NCI-H1105 treated with DMSO at 0.1 percent for 48 hours (cell line): ENCODE data around the gene PLS1.
"Not testable (repeated sequence)": the region's sequence is repeated elsewhere in the genome, so short reads cannot be mapped to it uniquely, and the experiment has no call there.

Source experiments
- DNase-seq: peaks from one replicate; lab custom pipeline; 2025; lab: John Stamatoyannopoulos, UW

Gene PLS1, protein sequence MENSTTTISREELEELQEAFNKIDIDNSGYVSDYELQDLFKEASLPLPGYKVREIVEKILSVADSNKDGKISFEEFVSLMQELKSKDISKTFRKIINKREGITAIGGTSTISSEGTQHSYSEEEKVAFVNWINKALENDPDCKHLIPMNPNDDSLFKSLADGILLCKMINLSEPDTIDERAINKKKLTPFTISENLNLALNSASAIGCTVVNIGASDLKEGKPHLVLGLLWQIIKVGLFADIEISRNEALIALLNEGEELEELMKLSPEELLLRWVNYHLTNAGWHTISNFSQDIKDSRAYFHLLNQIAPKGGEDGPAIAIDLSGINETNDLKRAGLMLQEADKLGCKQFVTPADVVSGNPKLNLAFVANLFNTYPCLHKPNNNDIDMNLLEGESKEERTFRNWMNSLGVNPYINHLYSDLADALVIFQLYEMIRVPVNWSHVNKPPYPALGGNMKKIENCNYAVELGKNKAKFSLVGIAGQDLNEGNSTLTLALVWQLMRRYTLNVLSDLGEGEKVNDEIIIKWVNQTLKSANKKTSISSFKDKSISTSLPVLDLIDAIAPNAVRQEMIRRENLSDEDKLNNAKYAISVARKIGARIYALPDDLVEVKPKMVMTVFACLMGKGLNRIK

DNA sequence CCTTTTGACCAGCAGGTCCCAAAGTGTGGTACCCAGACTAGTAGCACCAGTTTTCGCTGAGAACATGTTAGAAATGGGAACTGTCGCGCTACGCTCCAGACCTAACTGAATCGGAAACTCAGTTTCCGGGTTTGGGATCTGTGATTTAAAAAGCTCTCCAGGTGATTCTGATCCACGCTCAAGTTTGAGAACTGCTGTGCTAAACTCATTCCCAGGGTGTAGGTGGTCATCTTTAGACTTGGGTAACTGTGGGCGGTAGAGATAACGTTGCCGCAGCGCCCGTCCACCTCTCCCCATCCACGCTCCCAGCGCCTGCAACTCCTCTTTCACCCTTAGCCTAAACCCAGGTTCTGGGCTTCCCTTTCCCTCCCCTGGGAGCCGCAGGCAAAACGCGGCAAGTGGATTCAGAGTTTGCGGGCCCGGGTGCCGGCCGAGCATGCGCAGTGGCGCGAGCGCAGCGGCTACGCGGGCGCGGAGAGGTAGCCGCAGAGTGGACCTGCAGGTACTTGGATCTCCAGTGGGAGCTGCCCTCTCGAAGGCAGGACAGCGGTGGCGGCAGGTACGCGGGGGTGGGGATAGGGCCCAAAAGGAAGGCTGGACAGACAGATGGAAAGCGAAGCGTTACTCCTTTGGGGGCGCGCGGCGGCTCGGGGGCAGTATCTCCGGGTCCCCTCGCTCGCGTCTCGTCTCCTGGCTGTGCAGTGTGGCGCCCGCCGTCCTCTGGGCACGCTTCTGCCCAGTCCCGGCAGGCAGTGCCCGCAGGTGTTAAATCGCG lies at the start of gene PLS1:
Gene PLS1, plus strand, starts transcription at position 443 of the 775 bp plus-strand sequence. CDS start 67,845 bp downstream, outside the sequence.
- DNase-seq, result peak; percentile 97

DNA sequence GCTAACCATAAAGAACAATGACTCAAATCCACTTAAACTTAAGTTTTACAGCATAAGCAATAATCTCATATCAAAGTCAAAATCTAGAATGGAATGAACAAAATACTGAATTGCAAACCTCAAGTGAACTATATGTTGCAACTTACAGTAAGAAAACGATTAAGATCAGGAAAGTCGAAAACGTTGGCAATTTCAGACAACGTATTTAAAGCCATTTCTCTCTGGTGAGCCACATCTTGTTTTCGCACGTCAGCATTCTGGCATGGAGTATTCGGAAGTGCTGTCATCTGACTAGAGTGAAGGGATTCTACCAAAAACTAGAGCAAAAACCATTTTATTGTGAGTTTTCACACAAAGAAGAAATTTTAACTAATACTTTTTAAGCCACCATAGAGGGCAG lies 46.2 kb upstream of the PLS1 start:
- no peak for DNase-seq

DNA sequence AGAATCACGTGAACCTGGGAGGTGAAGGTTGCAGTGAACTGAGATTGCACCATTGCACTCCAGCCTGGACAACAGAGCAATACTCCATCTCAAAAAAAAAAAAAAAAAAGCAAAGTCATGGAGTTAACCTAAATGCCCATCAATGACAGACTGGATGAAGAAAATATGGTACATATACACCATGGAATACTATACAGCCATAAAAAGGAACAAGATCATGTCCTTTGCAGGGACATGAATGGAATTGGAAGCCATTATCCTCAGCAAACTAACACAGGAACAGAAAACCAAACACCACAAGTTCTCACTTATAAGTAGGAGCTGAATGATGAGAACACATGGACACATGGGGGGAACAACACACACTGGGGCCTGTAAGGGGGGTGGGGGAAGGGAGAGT lies 43.6 kb upstream of the PLS1 start:
- not testable (repeated sequence) for DNase-seq

DNA sequence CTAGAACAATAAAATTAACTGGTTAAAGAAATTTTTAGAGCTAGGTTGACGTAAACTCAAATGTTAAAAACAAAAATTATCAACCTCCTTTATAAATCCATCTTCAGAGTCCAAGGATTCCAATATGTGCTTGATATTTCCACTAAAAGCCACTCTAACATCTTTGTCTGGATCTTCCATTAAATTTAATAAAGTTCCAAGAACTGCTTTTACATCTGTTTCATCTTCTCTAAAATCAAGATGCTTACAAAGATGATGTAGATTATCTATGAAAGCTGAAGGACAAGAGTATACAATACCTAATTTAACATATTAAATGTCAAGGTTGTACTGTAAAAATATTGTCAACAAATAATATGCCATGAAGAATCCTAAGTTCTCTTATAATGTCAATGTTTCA lies 42.5 kb upstream of the PLS1 start:
- no peak for DNase-seq

DNA sequence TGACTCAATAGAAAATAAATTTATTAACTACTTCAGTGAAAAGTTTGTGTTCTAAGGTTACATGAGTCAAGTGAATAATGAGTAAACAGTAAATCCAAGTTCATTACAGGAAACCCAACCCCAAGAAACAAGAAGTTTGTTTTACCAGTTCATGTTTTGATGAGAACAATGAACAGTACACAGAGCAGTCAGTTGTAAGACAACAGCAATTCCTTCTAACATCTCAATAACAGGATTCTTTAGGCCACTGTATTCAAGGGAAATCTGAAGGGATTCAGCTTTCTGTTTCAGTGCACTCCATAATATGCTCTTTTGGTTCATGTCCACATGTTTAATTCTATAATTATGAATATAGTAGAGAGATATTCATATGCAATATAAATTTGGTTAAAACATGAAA lies 36.1 kb upstream of the PLS1 start:
- no peak for DNase-seq

DNA sequence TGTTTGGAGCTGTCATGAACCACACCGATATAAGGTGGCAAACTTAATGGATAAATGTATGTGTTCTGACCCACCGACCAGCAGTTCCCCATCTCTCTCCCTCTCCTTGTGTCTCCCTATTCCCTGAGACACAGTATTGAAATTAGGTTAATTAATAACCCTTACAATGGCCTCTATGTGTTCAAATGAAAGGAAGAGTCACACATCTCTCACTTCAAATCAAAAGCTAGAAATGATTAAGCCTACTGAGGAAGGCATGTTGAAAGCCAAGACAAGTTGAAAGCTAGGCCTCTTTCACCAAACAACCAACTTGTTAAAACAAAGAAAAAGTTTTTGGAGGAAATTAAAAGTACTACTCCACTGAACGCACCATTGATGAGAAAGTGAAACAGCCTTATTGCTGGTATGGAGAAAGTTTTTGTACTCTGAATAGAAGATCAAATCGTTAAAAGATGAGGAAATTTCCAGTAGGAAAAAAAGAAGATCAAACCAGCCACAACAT lies 32.6 kb upstream of the PLS1 start:
- no peak for DNase-seq

DNA sequence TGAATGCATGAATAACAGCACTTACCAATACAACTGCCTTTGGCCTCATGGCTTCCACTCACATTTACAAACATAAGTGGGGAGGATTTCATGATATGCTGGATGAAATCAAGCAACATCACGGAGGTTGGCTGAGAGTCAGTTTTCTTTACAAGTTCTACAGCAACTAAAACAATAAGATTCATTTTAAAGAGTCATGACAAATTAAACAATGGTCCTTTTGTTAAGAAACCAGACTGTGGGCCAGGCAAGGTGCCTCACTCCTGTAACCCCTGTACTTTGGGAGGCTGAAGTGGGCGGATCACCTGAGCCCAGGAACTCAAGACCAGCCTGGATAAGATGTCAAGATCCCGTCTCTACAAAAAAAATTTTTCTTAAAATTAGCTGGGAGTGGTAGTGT lies 30.1 kb upstream of the PLS1 start:
- DNase-seq, result no peak

DNA sequence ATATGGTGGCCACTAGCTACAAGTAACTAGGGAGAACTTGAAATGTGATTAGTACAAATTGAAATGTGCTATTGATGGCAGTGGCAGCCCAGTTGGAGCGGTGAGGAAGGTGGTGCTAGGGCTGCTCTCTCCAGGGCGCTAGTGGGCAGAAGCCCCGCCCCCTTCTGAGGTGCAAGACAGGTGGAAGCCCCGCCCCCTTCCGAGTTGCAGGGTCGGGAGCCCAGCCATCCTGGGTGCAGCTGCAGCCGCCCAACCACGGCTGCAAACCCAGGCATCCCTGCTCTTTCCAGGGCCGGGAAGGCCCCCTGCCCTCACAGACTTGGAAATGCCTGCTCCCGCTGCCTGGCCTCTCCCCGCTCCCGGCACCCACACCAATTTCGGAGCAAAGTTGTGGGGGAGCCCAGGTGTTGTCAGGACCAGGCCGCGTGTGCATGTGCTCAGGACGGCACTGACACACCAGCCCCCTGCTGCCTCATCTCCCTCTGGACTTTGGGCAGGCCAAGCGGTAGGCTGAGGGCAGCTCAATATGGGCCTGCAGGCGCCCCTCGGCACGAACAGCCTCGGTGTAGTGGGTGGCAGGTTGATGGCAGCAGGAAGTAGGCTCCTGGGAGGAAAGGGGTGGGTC lies 27.7 kb upstream of the PLS1 start:
- no peak for DNase-seq

DNA sequence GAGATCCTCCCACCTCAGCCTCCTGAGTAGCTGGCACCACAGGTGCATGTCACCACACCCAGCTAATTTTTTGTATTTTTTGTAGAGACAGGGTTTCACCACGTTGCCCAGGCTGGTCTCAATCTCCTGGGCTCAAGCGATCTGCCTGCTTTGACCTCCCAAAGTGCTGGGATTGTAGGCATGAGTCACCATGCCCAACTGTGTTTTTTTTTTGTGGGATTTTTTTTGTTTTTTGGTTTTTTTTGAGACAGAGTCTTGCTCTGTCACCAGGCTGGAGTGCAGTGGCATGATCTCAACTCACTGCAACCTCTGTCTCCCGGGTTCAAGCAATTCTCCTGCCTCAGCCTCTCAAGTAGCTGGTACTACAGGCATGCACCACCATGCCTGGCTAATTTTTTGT lies 26.8 kb upstream of the PLS1 start:
- not testable (repeated sequence) for DNase-seq

DNA sequence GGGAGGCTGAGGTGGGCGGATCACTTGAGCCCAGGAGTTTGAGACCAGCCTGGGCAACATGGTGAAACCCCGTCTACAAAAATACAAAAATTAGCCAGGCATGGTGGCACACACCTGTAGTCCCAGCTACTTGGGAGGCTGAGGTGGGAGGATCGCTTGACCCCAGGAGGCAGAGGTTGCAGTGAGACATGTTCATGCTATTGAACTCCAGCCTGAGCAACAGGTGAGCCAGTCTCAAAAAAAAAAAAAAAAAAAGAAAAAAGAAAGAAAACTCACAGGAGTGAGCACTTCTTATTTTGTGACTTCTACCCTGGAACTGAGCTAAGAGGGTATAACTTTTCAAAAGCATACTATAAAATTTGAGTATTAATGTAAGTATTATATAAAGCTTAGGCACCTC lies 22.0 kb upstream of the PLS1 start:
- DNase-seq, result not testable (repeated sequence)

DNA sequence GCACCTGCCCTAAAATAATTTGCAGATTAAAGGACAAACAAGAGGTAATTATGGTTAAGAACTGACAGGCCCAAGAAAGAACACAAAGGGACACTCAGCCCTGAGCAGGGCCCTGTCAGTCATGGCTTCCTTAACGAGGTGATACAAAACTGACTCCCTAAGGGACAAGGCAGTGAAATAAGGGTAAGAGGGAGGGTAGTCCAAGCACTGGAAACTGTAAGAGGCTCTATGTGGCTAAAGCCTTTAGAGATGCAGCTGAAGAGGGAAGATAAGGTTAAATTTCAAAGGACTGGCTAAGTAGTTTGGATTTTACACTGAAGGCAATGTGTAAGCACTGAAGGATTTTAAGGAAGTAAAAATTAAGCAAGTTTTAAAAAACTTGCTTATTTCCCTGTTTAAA lies 21.5 kb upstream of the PLS1 start:
- peak; percentile 52 for DNase-seq

DNA sequence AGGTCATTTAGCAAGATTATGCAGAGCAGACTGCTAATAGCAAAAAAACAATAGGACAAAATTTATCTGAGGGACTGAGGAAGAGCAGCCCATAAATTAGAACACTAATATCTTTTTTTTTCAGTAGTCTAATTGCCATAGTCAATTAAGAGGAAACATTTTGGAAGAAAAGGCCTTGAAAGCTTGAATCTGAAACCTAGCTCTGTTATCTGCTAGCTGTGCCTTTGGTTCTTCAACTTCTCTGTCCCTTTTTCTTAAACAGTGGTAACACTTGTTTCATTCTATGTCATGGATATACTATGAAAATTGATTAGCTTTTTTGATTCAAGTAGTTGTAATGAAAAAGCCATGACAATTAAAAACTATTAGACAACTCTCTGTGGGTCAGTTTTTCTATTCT lies 19.4 kb upstream of the PLS1 start:
- no peak for DNase-seq

DNA sequence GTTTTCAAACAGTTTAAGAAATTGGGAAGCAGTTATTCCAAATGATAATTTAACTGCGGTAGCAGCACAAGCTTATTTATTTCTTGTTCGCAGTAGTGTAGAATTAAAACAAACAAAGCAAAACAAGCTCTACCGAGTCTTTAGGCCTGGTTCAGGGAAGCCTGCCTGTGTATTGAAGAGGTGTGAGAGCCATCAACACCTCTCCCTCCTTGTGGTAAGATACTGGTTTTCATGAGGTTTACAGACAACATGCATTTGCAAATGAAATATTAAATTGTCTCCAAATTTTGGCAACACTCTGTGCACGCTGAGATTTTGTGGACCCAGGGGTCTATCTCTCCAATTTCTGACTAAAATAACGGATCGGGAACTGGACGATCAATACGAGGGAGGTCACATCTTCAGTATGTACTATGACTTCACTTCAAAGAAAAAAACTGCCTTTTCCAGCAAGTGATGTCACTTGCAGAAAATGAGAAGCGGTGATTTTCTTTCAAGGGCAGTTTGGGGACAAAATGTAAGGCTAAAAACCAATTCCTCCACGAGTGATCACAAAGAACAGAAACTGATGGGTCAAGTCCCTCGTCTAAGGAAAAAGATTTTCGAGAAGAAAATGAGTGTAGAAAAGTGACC lies 18.4 kb upstream of the PLS1 start:
- DNase-seq, result no peak

DNA sequence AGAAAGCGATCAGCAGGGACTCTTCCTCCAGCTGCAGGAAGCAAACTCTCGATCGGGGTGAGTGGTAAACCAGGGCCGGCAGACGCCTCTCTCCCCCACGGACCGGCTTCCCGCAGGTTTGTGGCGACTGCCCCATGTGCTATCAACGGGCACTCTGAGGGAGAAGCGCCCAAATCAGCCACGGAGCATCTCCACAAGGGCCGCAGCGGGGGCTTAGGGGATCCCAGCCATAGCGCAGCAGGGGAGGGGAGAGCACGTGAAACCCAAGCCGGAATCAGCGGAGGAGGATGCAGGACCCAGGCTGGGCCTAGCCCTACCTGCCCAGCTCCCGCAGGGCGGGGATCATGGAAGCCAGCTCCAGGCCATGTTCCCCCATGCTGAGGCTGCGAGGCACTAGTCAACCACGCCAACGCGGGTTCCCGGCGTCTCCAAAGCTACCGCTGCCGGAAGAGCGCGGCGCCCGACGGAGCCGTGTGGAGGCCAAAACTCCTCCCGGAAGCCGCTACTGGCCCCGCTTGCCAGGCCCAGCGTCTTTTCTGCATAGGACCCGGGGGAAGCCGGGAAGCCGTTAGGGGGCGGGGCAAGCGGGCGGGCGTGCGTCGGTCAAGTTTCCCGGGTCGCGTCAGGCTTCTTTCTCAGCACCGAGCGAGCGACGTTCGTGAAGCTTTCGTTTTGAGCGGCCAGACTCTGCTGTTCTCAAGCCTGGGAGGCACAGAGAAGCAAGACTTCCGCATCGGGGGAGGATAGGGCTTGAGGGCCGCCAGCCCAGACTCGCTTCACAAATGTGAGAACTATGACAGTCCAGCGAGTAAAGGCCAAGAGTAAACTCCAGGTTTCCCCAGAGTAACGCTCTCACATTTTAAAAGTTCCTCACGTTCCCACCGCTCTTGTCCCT lies 17.6 kb upstream of the PLS1 start, which contains the start of gene ATR:
Gene ATR, minus strand, starts transcription at position 405 of the 895 bp plus-strand sequence. Its CDS starts 29 bp downstream, at position 376.
- peak; percentile 99 for DNase-seq

DNA sequence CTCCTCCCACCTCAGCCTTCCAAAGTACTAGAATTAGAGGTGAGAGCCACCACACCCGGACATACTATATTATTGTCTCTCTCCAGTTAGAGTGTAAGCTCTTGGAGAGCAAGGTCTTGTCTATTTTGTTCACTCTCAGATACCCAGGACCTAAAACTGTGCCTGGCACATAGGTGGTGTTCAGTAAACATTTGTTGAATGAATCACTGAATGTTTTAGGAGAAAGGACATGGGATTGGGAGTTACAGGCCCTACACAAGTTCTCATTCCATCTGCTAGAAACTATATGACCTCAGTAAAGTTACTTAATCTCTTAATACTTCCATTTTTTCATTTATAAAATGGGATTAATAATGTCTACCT lies 16.2 kb upstream of the PLS1 start:
- DNase-seq, result no peak

DNA sequence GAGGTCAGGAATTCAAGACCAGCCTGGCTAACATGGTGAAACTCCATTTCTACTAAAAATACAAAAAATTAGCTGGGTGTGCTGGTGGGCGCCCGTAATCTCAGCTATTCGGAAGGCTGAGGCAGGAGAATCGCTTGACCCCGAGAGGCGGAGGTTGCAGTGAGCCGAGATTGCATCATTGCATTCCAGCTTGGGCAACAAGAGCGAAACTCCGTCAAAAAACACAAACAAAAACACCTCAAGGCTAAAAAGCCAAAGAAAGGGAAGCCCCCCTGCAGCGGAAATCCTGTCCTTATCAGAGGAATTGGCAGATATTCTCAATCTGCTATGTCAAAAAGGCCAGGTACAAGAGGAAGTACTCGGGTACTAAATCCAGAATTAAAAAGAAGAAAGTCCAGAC lies 15.1 kb upstream of the PLS1 start:
- not testable (repeated sequence) for DNase-seq

DNA sequence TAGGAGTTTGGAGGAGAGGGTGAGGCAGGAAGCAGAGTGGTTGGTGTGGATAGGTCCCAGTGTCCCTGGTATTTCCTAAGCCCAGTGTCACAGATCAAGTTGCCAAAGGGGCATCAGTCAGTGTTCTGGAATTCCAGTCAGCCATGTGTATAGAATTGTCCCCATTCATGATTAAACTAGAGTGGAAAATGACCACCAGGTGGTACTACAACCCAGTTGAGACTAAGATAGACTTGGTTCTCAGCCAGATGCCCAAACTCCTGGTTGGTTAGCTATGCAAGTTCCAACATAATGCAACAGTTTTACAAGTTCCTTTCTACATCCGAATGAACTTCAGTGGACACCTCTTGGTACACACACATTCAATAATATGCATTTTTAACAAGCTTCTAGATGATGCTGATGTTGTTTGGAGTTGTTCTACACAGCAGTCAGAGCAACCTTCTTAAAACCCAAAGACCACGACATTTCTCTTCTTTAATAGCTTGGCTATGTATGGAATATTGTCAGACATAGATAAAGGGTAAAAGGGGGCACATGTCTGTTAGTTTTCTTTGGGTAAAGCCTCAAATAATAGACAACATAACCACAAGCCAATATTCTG lies 9.3 kb upstream of the PLS1 start:
- DNase-seq, result peak; percentile 81

DNA sequence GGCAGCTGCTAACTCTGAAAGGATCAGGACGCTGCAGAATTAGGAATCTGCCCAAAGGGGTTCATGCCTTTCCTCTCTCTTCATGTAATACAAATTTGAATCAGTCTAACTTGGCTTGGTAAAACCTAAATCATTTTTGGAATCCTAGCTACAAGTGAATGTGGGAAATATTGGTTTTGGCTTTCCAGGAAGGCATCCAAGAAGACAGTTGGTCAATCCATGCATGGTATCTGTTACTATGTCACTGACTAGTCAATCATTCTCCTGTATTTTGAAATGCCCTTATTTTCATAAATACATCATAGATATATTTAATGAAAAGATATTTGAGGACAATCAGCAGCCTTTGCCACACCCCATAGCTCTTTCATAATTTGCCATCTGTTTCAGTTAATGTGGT lies 7.5 kb upstream of the PLS1 start:
- DNase-seq, result no peak

DNA sequence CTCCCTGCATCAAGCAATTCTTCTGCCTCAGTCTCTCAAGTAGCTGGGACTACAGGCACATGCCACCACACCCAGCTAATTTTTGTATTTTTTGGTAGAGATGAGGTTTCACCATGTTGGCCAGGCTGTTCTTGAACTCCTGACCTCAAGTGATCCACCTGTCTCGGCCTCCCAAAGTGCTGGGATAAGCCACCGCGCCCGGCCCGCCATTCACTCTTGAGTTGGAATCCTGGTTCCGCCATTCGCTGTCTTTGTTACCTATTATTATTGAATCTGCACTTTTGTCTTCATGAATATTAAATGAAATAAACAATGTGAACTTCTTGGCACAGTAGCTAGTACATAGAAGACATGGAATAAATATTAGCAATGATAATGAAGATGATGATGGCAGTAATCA lies 3.9 kb upstream of the PLS1 start:
- not testable (repeated sequence) for DNase-seq

DNA sequence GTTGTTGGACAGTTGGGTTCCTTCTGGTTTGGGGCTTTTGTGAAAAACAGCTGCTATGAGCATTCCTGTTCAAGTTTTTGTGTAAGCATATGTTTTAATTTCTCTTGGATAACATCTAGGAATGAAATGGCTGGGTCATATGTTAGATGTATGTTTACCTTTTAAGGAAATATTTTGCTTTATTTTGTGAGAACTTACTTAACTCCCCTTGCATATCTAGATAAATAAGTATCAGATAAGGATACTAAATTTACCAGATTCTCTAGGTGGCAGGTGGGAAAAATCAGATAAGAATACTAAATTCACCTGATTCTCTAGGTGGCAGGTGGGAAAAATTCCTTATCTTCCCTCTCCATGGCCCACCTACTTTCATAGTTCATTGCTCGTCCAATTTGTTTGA lies 1.1 kb upstream of the PLS1 start:
- DNase-seq, result no peak
